ENCODE results near the gene OR4F6. TPM values are rescaled to one million over a fixed set of nuclear protein-coding genes. Genes with fewer than 3 reads are reported as not detected.
"Not testable (repeated sequence)": the region's sequence is repeated elsewhere in the genome, so short reads cannot be mapped to it uniquely, and the experiment has no call there.

OR4F6 gene
- total RNA-seq, 1 donor from 2014 or later: not detected

DNA sequence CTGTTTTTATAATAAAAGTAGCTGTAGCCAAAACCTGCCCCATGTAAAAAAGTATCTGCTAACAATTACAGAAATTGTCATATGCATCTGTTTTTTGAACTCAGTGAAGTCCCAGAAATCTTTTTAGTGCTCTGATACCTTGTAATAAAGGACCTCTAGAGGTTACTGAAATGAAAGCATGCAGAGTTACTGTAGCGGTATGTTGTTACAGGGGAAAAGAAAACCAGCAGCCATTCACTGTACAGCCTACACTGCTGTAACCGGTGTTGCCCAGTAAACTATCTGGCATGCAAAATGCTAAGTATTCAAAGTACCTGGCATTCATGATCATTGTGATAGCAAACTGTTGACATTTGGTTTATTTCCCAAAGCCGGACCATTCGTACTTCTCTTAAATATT lies 12.6 kb upstream of the OR4F6 start:
- POLR2A ChIA-PET; intact Hi-C loops (cut with micrococcal nuclease); H3K4me3 Mint-ChIP-seq; H3K27ac Mint-ChIP-seq; DNase-seq; CTCF ChIA-PET; H3K4me1 Mint-ChIP-seq; H3K36me3 Mint-ChIP-seq (ENCODE audit: low read depth); H3K27me3 Mint-ChIP-seq; ATAC-seq (ENCODE audit: low read depth); H3K9me3 Mint-ChIP-seq: not testable (repeated sequence)

- H3K9me3 Mint-ChIP-seq; ATAC-seq (ENCODE audit: low read depth); H3K27ac Mint-ChIP-seq; H3K36me3 Mint-ChIP-seq (ENCODE audit: low read depth); intact Hi-C loops (cut with micrococcal nuclease); POLR2A ChIA-PET; H3K4me1 Mint-ChIP-seq; H3K4me3 Mint-ChIP-seq; DNase-seq; CTCF ChIA-PET: not testable (repeated sequence)
- peaks cover 17% of the 10 kb centered on the region for H3K27me3 Mint-ChIP-seq
These were observed 9.3 kb upstream of the OR4F6 start for GRCh38 chr15:101793981-101794380.

DNA sequence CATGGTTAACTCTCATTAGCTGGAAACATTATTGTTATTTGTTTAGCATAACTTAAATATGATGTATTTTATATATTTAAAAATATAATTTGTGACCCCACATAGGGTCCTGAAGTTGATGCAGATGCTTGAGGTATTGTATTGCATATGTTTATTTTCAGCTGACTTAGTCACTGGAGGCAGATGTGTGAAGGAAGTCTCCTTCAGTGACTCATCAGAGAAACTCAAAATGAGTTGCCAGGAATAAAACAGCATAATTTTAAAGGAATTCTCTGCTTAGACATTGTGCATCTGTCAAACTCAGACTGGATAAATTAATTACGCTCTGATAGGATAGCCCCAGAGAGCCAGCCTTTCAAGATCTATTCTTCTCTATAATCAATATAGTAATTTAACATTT lies 7.9 kb upstream of the OR4F6 start:
- ChIA-PET CTCF (no interaction called here), POLR2A (no interaction called here)
- DNase-seq (no peak), ATAC-seq (ENCODE audit: low read depth) (no peak)
- TF ChIP-seq, protein P1, sequence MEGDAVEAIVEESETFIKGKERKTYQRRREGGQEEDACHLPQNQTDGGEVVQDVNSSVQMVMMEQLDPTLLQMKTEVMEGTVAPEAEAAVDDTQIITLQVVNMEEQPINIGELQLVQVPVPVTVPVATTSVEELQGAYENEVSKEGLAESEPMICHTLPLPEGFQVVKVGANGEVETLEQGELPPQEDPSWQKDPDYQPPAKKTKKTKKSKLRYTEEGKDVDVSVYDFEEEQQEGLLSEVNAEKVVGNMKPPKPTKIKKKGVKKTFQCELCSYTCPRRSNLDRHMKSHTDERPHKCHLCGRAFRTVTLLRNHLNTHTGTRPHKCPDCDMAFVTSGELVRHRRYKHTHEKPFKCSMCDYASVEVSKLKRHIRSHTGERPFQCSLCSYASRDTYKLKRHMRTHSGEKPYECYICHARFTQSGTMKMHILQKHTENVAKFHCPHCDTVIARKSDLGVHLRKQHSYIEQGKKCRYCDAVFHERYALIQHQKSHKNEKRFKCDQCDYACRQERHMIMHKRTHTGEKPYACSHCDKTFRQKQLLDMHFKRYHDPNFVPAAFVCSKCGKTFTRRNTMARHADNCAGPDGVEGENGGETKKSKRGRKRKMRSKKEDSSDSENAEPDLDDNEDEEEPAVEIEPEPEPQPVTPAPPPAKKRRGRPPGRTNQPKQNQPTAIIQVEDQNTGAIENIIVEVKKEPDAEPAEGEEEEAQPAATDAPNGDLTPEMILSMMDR (IDR thresholded peaks at IDR 0.05): no peak
- no peak overlapping the region for H3K4me3 Mint-ChIP-seq
- H3K9me3 Mint-ChIP-seq: no peaks in the 10 kb centered on the region
- intact Hi-C loops (cut with micrococcal nuclease): no loop called here
- peaks cover 17% of the 10 kb centered on the region for H3K27me3 Mint-ChIP-seq
- no peak overlapping the region for H3K27ac Mint-ChIP-seq
- no peaks in the 10 kb centered on the region for H3K4me1 Mint-ChIP-seq
- no peaks in the 10 kb centered on the region for H3K36me3 Mint-ChIP-seq (ENCODE audit: low read depth)

DNA sequence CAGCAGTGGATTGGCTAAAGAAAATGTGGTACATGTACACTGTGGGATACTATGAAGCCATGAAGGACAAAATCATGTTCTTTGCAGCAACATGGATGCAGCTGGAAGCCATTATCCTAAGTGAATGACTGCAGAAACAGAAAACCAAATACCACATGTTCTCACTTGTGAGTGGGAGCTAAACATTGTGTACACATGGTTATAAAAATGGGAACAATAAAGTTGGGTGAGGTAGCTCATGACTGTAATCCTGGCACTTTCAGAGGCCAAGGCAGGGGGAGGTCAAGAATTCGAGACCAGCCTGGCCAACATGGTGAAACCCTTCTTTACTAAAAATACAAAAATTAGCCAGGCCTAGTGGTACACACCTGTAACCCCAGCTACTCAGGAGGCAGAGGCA lies 3.6 kb upstream of the OR4F6 start:
- Mint-ChIP-seq H3K4me3 (no peak overlapping the region), H3K36me3 (ENCODE audit: low read depth) (no peaks in the 10 kb centered on the region), H3K27ac (no peak overlapping the region), H3K9me3 (no peaks in the 10 kb centered on the region), H3K4me1 (no peaks in the 10 kb centered on the region), H3K27me3 (peaks cover 22% of the 10 kb centered on the region)
- DNase-seq (no peak), ATAC-seq (ENCODE audit: low read depth) (no peak)
- ChIA-PET POLR2A (no interaction called here), CTCF (no interaction called here)
- TF ChIP-seq, protein P1 (IDR thresholded peaks at IDR 0.05): no peak
- intact Hi-C loops (cut with micrococcal nuclease): no loop called here

GRCh38 chr15:101801048-101801447 lies 2.3 kb upstream of the OR4F6 start:
- H3K36me3 Mint-ChIP-seq (ENCODE audit: low read depth): no peaks in the 10 kb centered on the region
- no peak for ATAC-seq (ENCODE audit: low read depth)
- H3K4me1 Mint-ChIP-seq: no peaks in the 10 kb centered on the region
- intact Hi-C loops (cut with micrococcal nuclease): no loop called here
- POLR2A ChIA-PET: no interaction called here
- no peak overlapping the region for H3K27ac Mint-ChIP-seq
- CTCF ChIA-PET: no interaction called here
- no peak overlapping the region for H3K4me3 Mint-ChIP-seq
- H3K27me3 Mint-ChIP-seq: peaks cover 19% of the 10 kb centered on the region
- DNase-seq: no peak
- H3K9me3 Mint-ChIP-seq: no peaks in the 10 kb centered on the region
- TF ChIP-seq, protein P1 (IDR thresholded peaks at IDR 0.05): no peak

- Mint-ChIP-seq H3K9me3 (no peaks in the 10 kb centered on the region), H3K36me3 (ENCODE audit: low read depth) (no peaks in the 10 kb centered on the region), H3K4me3 (no peak overlapping the region), H3K27me3 (peaks cover 11% of the 10 kb centered on the region), H3K4me1 (no peaks in the 10 kb centered on the region), H3K27ac (no peak overlapping the region)
- TF ChIP-seq, protein P1 (IDR thresholded peaks at IDR 0.05): no peak
- DNase-seq: no peak
- ChIA-PET CTCF (no interaction called here), POLR2A (no interaction called here)
- ATAC-seq (ENCODE audit: low read depth): no peak
- intact Hi-C loops (cut with micrococcal nuclease): no loop called here
These were observed 367 bp downstream of the OR4F6 start for GRCh38 chr15:101803676-101804075.

All from activated B cell treated with CpG ODN at 0.5 μM for 24 hours (primary cell).